Hepatocyte (in vitro differentiated cells): ENCODE measurements around the gene MACROD2. TPM values are rescaled to one million over a fixed set of nuclear protein-coding genes. Genes with fewer than 3 reads are reported as not detected.

ENCODE experiments used
- DNase-seq: peaks from one replicate; pipeline ENCODE4 v3.0.0-alpha.2; 2016; ENCODE audit warnings: low spot score
- H2AFZ ChIP-seq: fragments of 200-600 bp; sonication (generic); 2 replicates; pipeline ENCODE4 v1.6.0; 2016; ENCODE audit warnings: antibody characterized with exemption, mild to moderate bottlenecking
- H3K27ac ChIP-seq: fragments of 200-600 bp; sonication (generic); 2 replicates; pipeline ENCODE4 v1.5.1; 2016; ENCODE audit warnings: mild to moderate bottlenecking
- H3K27me3 ChIP-seq: fragments of 200-600 bp; sonication (generic); 2 replicates; pipeline ENCODE4 v1.6.1; 2016
- H3K36me3 ChIP-seq: fragments of 200-600 bp; sonication (generic); replicated peaks from 2 replicates; pipeline ENCODE4 v1.5.1; 2016; ENCODE audit warnings: low read depth; ENCODE audit not compliant: insufficient read depth
- H3K4me1 ChIP-seq: fragments of 200-600 bp; sonication (generic); 2 replicates; pipeline ENCODE4 v1.5.1; 2016; ENCODE audit warnings: mild to moderate bottlenecking, moderate library complexity; ENCODE audit not compliant: insufficient read depth
- H3K4me2 ChIP-seq: fragments of 200-600 bp; sonication (generic); 2 replicates; pipeline ENCODE4 v1.6.0; 2016
- H3K4me3 ChIP-seq: fragments of 200-600 bp; sonication (generic); 2 replicates; pipeline ENCODE4 v1.5.1; 2016; ENCODE audit warnings: mild to moderate bottlenecking
- H3K79me2 ChIP-seq: fragments of 200-600 bp; sonication (generic); 2 replicates; pipeline ENCODE4 v1.6.0; 2017; ENCODE audit warnings: mild to moderate bottlenecking
- H3K9me2 ChIP-seq: fragments of 200-600 bp; sonication (generic); replicated peaks from 2 replicates; pipeline ENCODE4 v1.6.0; 2017; ENCODE audit warnings: mild to moderate bottlenecking; ENCODE audit not compliant: insufficient read depth
- H3K9me3 ChIP-seq: fragments of 200-600 bp; sonication (generic); 2 replicates; pipeline ENCODE4 v1.5.1; 2016; ENCODE audit warnings: low read depth, mild to moderate bottlenecking
- H4K20me1 ChIP-seq: fragments of 200-600 bp; sonication (generic); 2 replicates; pipeline ENCODE4 v1.6.0; 2016; ENCODE audit warnings: mild to moderate bottlenecking; ENCODE audit not compliant: insufficient read depth, poor library complexity, severe bottlenecking
- CTCF ChIP-seq: fragments of 200-600 bp; sonication (generic); IDR thresholded peaks from 2 replicates; pipeline ENCODE4 v1.5.1; 2016; ENCODE audit warnings: antibody characterized with exemption, mild to moderate bottlenecking; ENCODE audit not compliant: poor library complexity
- EZH2 ChIP-seq: fragments of 200-600 bp; sonication (generic); IDR thresholded peaks from 2 replicates; pipeline ENCODE4 v1.6.1; 2016; ENCODE audit warnings: antibody characterized with exemption, mild to moderate bottlenecking, borderline replicate concordance
- EZH2phosphoT487 ChIP-seq: fragments of 200-600 bp; sonication (generic); IDR thresholded peaks from one replicate; pipeline ENCODE4 v1.6.1; 2018; ENCODE audit warnings: antibody characterized with exemption, mild to moderate bottlenecking, low read depth, moderate library complexity; ENCODE audit not compliant: unreplicated experiment, severe bottlenecking
- WGBS: methylation state at CpG from one replicate; pipeline ENCODE4 v1.1.6; 2016; ENCODE audit warnings: low lambda C conversion rate; ENCODE audit errors: missing lambda C conversion rate; 5-methylcytosine and 5-hydroxymethylcytosine counted together
- polyA plus RNA-seq: library from polyadenylated mRNA; unstranded; fragments of >200 nt; fragmentation: Nextera tagmentation; extraction: Ambion mirVana; gene quantifications from 2 replicates; pipeline ENCODE4 v1.2.1, GENCODE V29; 2016
- total RNA-seq: library from RNA; depleted of rRNA; stranded (reverse); fragments of >200 nt; gene quantifications from 2 replicates; pipeline ENCODE4 v1.2.3, GENCODE V29; 2014

MACROD2 gene
- total and polyA plus RNA-seq, 2 experiments from 2014 or later: 2.4 to 3.1 TPM

GRCh38 chr20:15144916-15145315 lies 1149.6 kb downstream of the MACROD2 start:
- Histone ChIP-seq H2AFZ (no peak overlapping the region), H3K79me2 (no peaks in the 10 kb centered on the region), H3K9me3 (no peaks in the 10 kb centered on the region), H3K27ac (no peak overlapping the region), H4K20me1 (no peaks in the 10 kb centered on the region), H3K36me3 (no peaks in the 10 kb centered on the region), H3K4me1 (peaks cover 5% of the 10 kb centered on the region), H3K4me3 (no peak overlapping the region), H3K4me2 (no peak overlapping the region), H3K9me2 (no peaks in the 10 kb centered on the region), H3K27me3 (no peaks in the 10 kb centered on the region)
- no peak for DNase-seq
- TF ChIP-seq EZH2phosphoT487 (no peak), EZH2 (no peak), CTCF (no peak)
- WGBS: 69% methylated on average over 3 of the region's 3 CpGs

GRCh38 chr20:15146948-15147347 lies 1151.6 kb downstream of the MACROD2 start:
- Histone ChIP-seq H3K4me2 (no peak overlapping the region), H2AFZ (no peak overlapping the region), H4K20me1 (no peaks in the 10 kb centered on the region), H3K27ac (no peak overlapping the region), H3K9me3 (no peaks in the 10 kb centered on the region), H3K36me3 (no peaks in the 10 kb centered on the region), H3K4me1 (peaks cover 5% of the 10 kb centered on the region), H3K9me2 (no peaks in the 10 kb centered on the region), H3K27me3 (no peaks in the 10 kb centered on the region), H3K4me3 (no peak overlapping the region), H3K79me2 (no peaks in the 10 kb centered on the region)
- no peak for DNase-seq
- WGBS: 52% methylated on average over 2 of the region's 2 CpGs
- no peak for TF ChIP-seq EZH2
- TF ChIP-seq EZH2phosphoT487: no peak
- no peak for TF ChIP-seq CTCF

- no peak overlapping the region for H3K4me3 ChIP-seq
- no peak overlapping the region for H3K27ac ChIP-seq
- H3K4me1 ChIP-seq: no peaks in the 10 kb centered on the region
- no peak for DNase-seq
- H3K4me2 ChIP-seq: no peak overlapping the region
- no peaks in the 10 kb centered on the region for H3K79me2 ChIP-seq
- no peaks in the 10 kb centered on the region for H3K36me3 ChIP-seq
- no peaks in the 10 kb centered on the region for H3K9me2 ChIP-seq
- H4K20me1 ChIP-seq: no peaks in the 10 kb centered on the region
- H3K9me3 ChIP-seq: no peaks in the 10 kb centered on the region
- TF ChIP-seq EZH2: no peak
- no peak for TF ChIP-seq EZH2phosphoT487
- TF ChIP-seq CTCF: no peak
- H2AFZ ChIP-seq: no peak overlapping the region
- H3K27me3 ChIP-seq: no peaks in the 10 kb centered on the region
- WGBS: 84% methylated on average over 2 of the region's 2 CpGs
Measured at GRCh38 chr20:15154070-15154469, 1158.8 kb downstream of the MACROD2 start.

- no peaks in the 10 kb centered on the region for H3K27me3 ChIP-seq
- DNase-seq: no peak
- no peak overlapping the region for H3K4me3 ChIP-seq
- no peaks in the 10 kb centered on the region for H3K36me3 ChIP-seq
- no peak for TF ChIP-seq EZH2
- TF ChIP-seq CTCF: no peak
- no peak for TF ChIP-seq EZH2phosphoT487
- H2AFZ ChIP-seq: no peak overlapping the region
- no peaks in the 10 kb centered on the region for H3K4me1 ChIP-seq
- H3K9me3 ChIP-seq: no peaks in the 10 kb centered on the region
- H3K4me2 ChIP-seq: no peak overlapping the region
- no peaks in the 10 kb centered on the region for H4K20me1 ChIP-seq
- H3K9me2 ChIP-seq: no peaks in the 10 kb centered on the region
- H3K27ac ChIP-seq: no peak overlapping the region
- H3K79me2 ChIP-seq: no peaks in the 10 kb centered on the region
Measured at GRCh38 chr20:15155848-15156401, 1160.6 kb downstream of the MACROD2 start.
